A549 (cell line): ENCODE results near the gene E2F6.

Source experiments
- CTCF ChIP-seq: fragments of >200 bp; sonication (Bioruptor Twin); formaldehyde crosslinking; IDR thresholded peaks from 3 replicates; pipeline ENCODE4 v1.5.1; 2016
- HMGXB4 ChIP-seq: fragments of 250-450 bp; sonication (Bioruptor Pico); IDR thresholded peaks from 2 replicates; pipeline ENCODE4 v1.5.0; 2021; ENCODE audit warnings: mild to moderate bottlenecking, moderate library complexity, borderline replicate concordance
- MAX ChIP-seq: IDR thresholded peaks from 2 replicates; pipeline ENCODE4 v1.6.1; 2012
- NR3C1 ChIP-seq: fragments of >200 bp; sonication (Bioruptor Twin); formaldehyde crosslinking; IDR thresholded peaks from 3 replicates; pipeline ENCODE4 v1.6.1; 2017
- POLR2A ChIP-seq: IDR thresholded peaks from 2 replicates; pipeline ENCODE4 v1.6.1; 2012; ENCODE audit warnings: mild to moderate bottlenecking, low read length
- RNF2 ChIP-seq: fragments of 200-600 bp; sonication (generic); IDR thresholded peaks from 2 replicates; pipeline ENCODE4 v1.6.1; 2016; ENCODE audit warnings: low read depth, mild to moderate bottlenecking, antibody characterized with exemption, moderate library complexity, borderline replicate concordance

- TF ChIP-seq NR3C1: no peak
- no peak for TF ChIP-seq CTCF
- no peak for TF ChIP-seq HMGXB4 (CRISPR knock-in tag)
- TF ChIP-seq RNF2: no peak
- no peak for TF ChIP-seq POLR2A
- TF ChIP-seq MAX: no peak
Measured at GRCh38 chr2:11410101-11410500, 55.9 kb downstream of the E2F6 start.
